Brain microvascular endothelial cell (primary cell): ENCODE measurements around the gene ALKBH6.

ENCODE experiments used
- DNase-seq: peaks from one replicate; pipeline ENCODE4 v3.0.0-alpha.2; 2020
- H3K27ac ChIP-seq: fragments of 250-450 bp; sonication (Bioruptor Pico); 2 replicates; pipeline ENCODE4 v1.5.1; 2020; ENCODE audit warnings: mild to moderate bottlenecking, moderate library complexity
- H3K27me3 ChIP-seq: fragments of 250-450 bp; sonication (Bioruptor Pico); replicated peaks from 2 replicates; pipeline ENCODE4 v1.5.1; 2020; ENCODE audit warnings: mild to moderate bottlenecking
- H3K36me3 ChIP-seq: fragments of 250-450 bp; sonication (Bioruptor Pico); replicated peaks from 2 replicates; pipeline ENCODE4 v1.5.1; 2020; ENCODE audit warnings: mild to moderate bottlenecking
- H3K4me3 ChIP-seq: 2 replicates; pipeline ENCODE4 v1.5.1; 2011; ENCODE audit warnings: low read depth, mild to moderate bottlenecking, control low read depth, low read length, moderate library complexity
- CTCF ChIP-seq: IDR thresholded peaks from 2 replicates; pipeline ENCODE4 v1.5.1; 2011; ENCODE audit warnings: low read depth, mild to moderate bottlenecking, moderate library complexity, low read length, control low read depth, inconsistent platforms; ENCODE audit errors: missing control alignments
- in situ Hi-C: cut with HindIII; loops from 2 replicates; pipeline ENCODE4 v1.10.0; 2017; ENCODE audit warnings: low sequenced_read_pairs, low pct_ligation_motif_present

Gene ALKBH6

GRCh38 chr19:35992907-35993765 is 20.9 kb downstream of the ALKBH6 start:
- no peak for TF ChIP-seq CTCF
- in situ Hi-C loops, result no loop called here
- no peak for DNase-seq
- H3K4me3 ChIP-seq, result no peak overlapping the region
- no peaks in the 10 kb centered on the region for H3K27me3 ChIP-seq
- no peaks in the 10 kb centered on the region for H3K36me3 ChIP-seq
- H3K27ac ChIP-seq, result no peak overlapping the region

GRCh38 chr19:35991731-35992450 is 22.1 kb downstream of the ALKBH6 start:
- Histone ChIP-seq H3K36me3 (no peaks in the 10 kb centered on the region), H3K27me3 (peaks cover 8% of the 10 kb centered on the region), H3K4me3 (no peak overlapping the region), H3K27ac (no peak overlapping the region)
- DNase-seq, result no peak
- no peak for TF ChIP-seq CTCF
- in situ Hi-C loops, result no loop called here

GRCh38 chr19:35990771-35991730 is 23.0 kb downstream of the ALKBH6 start:
- no peak for DNase-seq
- Histone ChIP-seq H3K36me3 (no peaks in the 10 kb centered on the region), H3K27me3 (peaks cover 14% of the 10 kb centered on the region), H3K4me3 (no peak overlapping the region), H3K27ac (no peak overlapping the region)
- TF ChIP-seq CTCF, result no peak
- in situ Hi-C loops, result no loop called here

GRCh38 chr19:35990156-35990555 is 23.9 kb downstream of the ALKBH6 start:
- TF ChIP-seq CTCF, result no peak
- Histone ChIP-seq H3K27me3 (peaks cover 14% of the 10 kb centered on the region), H3K4me3 (no peak overlapping the region), H3K36me3 (no peaks in the 10 kb centered on the region), H3K27ac (no peak overlapping the region)
- DNase-seq, result no peak
- in situ Hi-C loops, result no loop called here

GRCh38 chr19:35988824-35989223 is 25.2 kb downstream of the ALKBH6 start:
- no peak for TF ChIP-seq CTCF
- Histone ChIP-seq H3K4me3 (no peak overlapping the region), H3K27ac (no peak overlapping the region), H3K27me3 (peaks cover 14% of the 10 kb centered on the region), H3K36me3 (no peaks in the 10 kb centered on the region)
- DNase-seq, result no peak
- in situ Hi-C loops, result no loop called here
